GM19467 (cell line): ENCODE measurements around the gene ZFP69B.
"Not testable (repeated sequence)": the region's sequence is repeated elsewhere in the genome, so short reads cannot be mapped to it uniquely, and the experiment has no call there.

Experiments used
- ATAC-seq: cut with Tn5 transposase; IDR thresholded peaks from one replicate; pipeline ENCODE4 v1.9.1; 2021; ENCODE audit warnings: mild to moderate bottlenecking, moderate library complexity; ENCODE audit not compliant: unreplicated experiment

ZFP69B gene

GRCh38 chr1:40435471-40435870 lies 14.8 kb upstream of the ZFP69B start:
- no peak for ATAC-seq

GRCh38 chr1:40435876-40436275 lies 14.4 kb upstream of the ZFP69B start:
- ATAC-seq, result no peak

GRCh38 chr1:40438391-40439015 lies 11.8 kb upstream of the ZFP69B start:
- ATAC-seq, result no peak

- no peak for ATAC-seq
These were observed 11.0 kb upstream of the ZFP69B start for GRCh38 chr1:40439247-40439646.

GRCh38 chr1:40450495-40451237 lies 390 bp downstream of the ZFP69B start:
- peak; percentile 3 for ATAC-seq

GRCh38 chr1:40451238-40451585 lies 936 bp downstream of the ZFP69B start:
- ATAC-seq, result no peak

GRCh38 chr1:40454873-40455272 lies 4.6 kb downstream of the ZFP69B start:
- no peak for ATAC-seq

GRCh38 chr1:40462956-40463590 lies 12.8 kb downstream of the ZFP69B start:
- ATAC-seq, result no peak

GRCh38 chr1:40469327-40469726 lies 19.1 kb downstream of the ZFP69B start:
- ATAC-seq, result no peak

- no peak for ATAC-seq
These were observed 25.0 kb downstream of the ZFP69B start for GRCh38 chr1:40475268-40475667.

GRCh38 chr1:40476924-40477677 lies 26.8 kb downstream of the ZFP69B start, which contains the start of gene ZFP69:
Gene ZFP69, plus strand, starts transcription at chr1:40477290. Its CDS starts 2,072 bp downstream, at chr1:40479362.
- ATAC-seq, result peak; percentile 76

- ATAC-seq, result no peak
These were observed 27.4 kb downstream of the ZFP69B start for GRCh38 chr1:40477678-40478053.

- ATAC-seq, result no peak
These were observed 28.0 kb downstream of the ZFP69B start for GRCh38 chr1:40478276-40478675.

- no peak for ATAC-seq
These were observed 28.9 kb downstream of the ZFP69B start for GRCh38 chr1:40479156-40479555.

- no peak for ATAC-seq
These were observed 45.1 kb downstream of the ZFP69B start for GRCh38 chr1:40495315-40495903.

- not testable (repeated sequence) for ATAC-seq
These were observed 52.4 kb downstream of the ZFP69B start for GRCh38 chr1:40502651-40503050.

GRCh38 chr1:40507973-40508372 lies 57.7 kb downstream of the ZFP69B start:
- no peak for ATAC-seq

- ATAC-seq, result peak; percentile 74
These were observed 58.4 kb downstream of the ZFP69B start, which contains the start of gene EXO5 for GRCh38 chr1:40508375-40509341. Gene EXO5, plus strand, starts transcription at chr1:40508767. Its CDS starts 5,778 bp downstream, at chr1:40514545.
